GM18526 (cell line): ENCODE measurements around the gene ZNF613.

Source experiments
- POLR2A ChIP-seq: IDR thresholded peaks from 3 replicates; pipeline ENCODE4 v1.6.1; 2011; ENCODE audit not compliant: insufficient read length; ENCODE audit errors: extremely low read depth

Gene ZNF613

GRCh38 chr19:51993422-51993821, 66.2 kb downstream of the ZNF613 start:
- no peak for TF ChIP-seq POLR2A

- no peak for TF ChIP-seq POLR2A
Observed at GRCh38 chr19:51994048-51994644, 66.9 kb downstream of the ZNF613 start.
